Measurements from ENCODE around the gene DUOX1.

The DUOX1 gene

GRCh38 chr15:45144775-45145174, 15.0 kb downstream of the DUOX1 start:
- DNase-seq, result no peak

- DNase-seq, result no peak
These were observed 16.6 kb downstream of the DUOX1 start for GRCh38 chr15:45146405-45146804.

DNA sequence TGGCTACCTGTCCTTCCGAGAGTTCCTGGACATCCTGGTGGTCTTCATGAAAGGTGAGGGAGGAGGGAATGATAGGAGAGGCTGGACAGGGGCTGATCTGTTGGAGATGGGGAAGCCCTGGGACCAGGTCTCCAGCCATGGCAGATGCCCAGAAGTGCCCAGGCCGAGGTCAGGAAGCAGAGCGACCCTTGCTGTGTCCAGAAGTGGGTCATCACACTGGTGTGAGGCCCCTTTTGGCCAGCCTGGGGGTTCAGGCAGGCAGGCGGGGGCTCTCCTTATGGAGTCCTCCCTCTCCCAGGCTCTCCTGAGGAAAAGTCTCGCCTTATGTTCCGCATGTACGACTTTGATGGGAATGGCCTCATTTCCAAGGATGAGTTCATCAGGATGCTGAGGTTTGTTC, 17.8 kb downstream of the DUOX1 start:
- no peak for DNase-seq

- DNase-seq, result no peak
These were observed 18.6 kb downstream of the DUOX1 start for GRCh38 chr15:45148076-45149059.

- DNase-seq, result no peak
These were observed 19.3 kb downstream of the DUOX1 start for GRCh38 chr15:45149060-45149459.

DNA sequence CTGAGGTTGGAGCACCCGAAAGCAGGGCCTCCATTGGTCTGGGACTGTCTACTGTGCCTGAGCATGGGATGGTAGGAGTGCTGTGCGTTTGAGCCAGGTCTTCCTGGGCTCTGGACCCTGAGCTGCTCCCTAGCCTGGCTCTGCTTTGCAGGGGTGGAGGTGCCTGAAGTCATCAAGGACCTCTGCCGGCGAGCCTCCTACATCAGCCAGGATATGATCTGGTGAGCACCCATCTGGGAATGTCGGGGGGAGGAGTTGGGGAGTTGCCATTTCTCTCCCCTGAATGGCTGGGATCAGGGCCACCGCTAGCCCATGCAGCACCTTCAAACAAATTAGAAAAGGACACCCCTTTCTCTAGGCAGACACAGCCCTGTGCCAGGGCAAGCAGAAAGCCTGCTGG, 20.7 kb downstream of the DUOX1 start:
- no peak for DNase-seq

GRCh38 chr15:45150997-45151396, 21.2 kb downstream of the DUOX1 start:
- DNase-seq, result no peak

DNA sequence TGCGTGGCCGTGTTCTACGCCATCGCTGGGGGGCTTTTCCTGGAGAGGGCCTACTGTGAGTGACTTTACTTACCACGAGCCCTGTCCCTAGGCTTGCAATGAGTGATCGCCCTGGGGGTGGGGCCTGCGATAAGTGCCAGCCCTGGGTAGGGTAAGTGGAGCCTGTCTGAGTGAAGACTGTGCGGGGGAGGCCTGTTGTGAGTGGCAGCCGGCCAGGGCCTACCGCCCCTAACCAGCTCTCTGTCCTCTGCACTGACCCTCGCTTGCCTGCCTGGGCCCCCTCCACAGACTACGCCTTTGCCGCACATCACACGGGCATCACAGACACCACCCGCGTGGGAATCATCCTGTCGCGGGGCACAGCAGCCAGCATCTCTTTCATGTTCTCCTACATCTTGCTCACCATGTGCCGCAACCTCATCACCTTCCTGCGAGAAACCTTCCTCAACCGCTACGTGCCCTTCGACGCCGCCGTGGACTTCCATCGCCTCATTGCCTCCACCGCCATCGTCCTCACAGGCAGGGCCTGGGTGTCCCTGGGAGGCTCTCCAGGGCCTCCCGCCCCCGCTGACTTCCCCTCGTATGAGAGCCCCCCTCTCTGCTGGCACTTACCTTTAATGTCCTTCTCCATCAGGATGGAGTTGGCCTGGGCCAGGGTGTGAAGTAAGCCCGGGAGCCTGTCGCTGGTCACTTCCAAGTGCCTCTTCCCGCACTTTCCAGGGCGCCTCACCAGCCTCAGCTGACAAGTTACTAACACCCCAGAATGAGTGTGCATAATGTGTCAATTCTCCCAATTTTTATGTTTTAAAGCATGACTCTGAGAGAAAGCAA, 22.4 kb downstream of the DUOX1 start:
- DNase-seq, result no peak

DNA sequence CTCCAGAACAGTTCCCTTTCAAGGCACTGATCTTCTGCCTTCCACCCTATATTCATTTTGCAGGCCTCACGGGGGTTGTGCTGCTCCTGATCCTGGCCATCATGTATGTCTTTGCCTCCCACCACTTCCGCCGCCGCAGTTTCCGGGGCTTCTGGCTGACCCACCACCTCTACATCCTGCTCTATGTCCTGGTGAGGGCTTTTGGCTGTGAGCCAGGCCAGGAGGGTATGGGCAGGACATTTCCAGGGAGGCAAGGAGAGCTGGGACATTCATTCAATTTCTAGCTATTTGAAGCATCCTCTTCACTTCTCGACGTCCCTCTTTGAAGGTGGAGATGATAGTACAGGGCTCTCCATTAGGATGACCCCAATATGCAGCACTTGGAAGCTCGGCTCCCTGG, 25.9 kb downstream of the DUOX1 start:
- DNase-seq, result no peak

DNA sequence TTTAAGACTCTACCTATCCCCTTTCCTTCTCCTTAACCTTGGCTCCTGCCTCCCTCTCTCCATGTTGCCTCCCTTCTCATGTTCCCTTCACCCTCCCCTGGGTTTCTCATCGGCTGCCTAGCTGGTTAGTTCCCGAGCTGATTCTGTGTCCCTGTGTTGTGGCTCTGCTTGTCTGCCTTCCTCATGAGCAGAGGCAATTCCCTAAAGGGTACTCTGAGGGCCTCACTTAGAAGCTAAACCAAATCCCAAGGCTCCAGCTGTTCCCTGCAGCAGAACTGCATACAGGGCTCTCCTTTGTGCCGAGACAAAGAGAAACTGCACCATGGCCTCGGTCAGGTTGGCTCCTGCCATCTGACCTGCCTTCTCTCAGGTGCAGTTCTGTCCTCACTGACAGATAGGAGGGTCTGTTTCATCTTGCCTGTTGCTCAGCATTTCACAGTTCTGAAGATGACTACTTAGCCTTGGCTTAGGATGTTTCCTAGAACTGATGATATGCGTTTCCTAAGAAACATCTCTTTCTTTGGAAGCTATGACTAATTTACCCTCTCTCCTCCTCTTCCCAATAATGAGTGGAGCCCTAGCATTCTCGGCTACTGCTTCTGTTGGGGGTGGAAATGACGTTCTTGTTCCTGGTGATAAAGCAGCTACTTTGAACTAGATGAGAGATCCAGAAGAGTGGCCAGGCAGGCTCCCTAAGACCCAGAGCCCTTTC, 27.1 kb downstream of the DUOX1 start:
- DNase-seq, result peak; percentile 53

GRCh38 chr15:45157974-45158373, 28.2 kb downstream of the DUOX1 start:
- DNase-seq, result no peak

DNA sequence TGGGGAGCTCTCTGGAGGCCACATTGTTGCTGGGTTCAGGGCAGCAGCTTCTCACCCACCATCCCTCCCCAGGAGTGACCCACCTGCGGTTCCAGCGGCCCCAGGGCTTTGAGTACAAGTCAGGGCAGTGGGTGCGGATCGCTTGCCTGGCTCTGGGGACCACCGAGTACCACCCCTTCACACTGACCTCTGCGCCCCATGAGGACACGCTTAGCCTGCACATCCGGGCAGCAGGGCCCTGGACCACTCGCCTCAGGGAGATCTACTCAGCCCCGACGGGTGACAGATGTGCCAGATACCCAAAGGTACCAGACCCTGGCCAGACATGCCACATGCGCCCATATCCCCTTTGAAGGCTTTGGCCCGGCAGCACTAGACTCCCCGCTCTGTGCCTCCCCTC, 31.9 kb downstream of the DUOX1 start:
- DNase-seq, result no peak

DNA sequence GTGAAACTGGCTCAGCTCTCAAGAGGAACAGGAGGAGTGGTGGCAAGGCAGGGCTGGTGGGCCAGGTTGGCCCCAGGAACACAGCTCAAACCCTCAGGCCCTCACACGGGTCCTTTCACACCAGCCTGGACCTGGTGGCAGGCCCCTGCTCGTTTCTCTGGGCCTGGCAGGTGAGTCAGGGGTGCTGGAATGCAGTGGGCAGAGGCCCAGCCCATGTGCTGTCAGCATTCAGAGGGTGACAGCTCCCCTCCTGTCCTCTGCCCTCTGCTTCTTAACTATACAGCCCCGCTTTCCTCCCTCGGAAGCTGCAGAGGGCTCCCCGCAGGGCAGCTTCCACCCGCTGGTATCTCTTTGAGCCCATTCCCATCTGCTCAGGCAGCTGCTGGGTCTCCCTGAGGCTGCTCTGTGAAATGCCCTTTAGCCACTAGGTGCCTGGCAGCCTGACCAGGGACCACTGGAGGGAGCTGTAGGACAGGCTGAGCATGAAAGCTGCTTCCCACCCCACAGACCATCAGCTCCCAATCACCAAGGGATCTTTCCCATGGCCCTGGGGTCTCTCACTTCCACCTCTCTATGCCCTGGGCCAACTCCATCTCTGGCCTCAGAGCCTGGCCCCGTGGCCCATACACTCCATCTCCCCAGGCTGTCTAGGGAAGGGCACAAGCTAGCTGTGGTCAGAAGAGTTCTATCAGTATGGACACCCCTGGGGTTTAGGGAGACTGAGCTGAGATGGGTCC, 33.1 kb downstream of the DUOX1 start:
- peak; percentile 61 for DNase-seq

GRCh38 chr15:45163508-45163856, 33.7 kb downstream of the DUOX1 start:
- DNase-seq, result no peak

DNA sequence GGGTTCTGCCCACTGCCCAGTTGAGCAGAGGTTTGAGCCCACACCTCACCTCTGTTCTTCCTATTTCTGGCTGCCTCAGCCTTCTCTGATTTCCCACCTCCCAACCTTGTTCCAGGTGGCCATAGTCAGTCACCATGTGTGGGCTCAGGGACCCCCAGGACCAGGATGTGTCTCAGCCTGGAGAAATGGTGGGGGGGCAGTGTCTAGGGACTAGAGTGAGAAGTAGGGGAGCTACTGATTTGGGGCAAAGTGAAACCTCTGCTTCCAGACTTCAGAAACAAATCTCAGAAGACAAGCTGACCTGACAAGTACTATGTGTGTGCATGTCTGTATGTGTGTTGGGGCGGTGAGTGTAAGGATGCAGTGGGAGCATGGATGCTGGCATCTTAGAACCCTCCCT, 35.1 kb downstream of the DUOX1 start:
- DNase-seq, result no peak

DNA sequence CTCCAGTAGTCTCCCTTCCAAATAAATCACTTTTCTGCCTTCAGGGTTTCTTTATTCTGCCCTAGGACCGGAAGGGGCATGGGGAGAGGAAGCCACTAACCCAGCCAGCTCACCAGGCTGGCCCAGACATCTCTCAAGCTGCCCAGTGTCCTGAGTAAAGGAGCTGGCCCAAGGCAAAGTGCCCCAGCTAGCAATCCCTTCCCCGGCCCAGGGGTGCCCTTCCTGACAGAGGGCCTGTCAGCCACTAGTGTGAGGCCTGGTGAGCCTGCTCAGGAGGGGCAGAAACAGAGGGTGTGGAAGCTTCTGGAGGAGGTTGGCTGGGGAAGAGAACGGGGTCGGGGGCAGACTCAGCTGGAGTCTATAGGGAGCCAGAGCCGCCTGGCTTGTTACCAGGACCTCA, 35.7 kb downstream of the DUOX1 start:
- no peak for DNase-seq

- DNase-seq, result peak; percentile 83
These were observed 37.2 kb downstream of the DUOX1 start for GRCh38 chr15:45166834-45167630.

DNA sequence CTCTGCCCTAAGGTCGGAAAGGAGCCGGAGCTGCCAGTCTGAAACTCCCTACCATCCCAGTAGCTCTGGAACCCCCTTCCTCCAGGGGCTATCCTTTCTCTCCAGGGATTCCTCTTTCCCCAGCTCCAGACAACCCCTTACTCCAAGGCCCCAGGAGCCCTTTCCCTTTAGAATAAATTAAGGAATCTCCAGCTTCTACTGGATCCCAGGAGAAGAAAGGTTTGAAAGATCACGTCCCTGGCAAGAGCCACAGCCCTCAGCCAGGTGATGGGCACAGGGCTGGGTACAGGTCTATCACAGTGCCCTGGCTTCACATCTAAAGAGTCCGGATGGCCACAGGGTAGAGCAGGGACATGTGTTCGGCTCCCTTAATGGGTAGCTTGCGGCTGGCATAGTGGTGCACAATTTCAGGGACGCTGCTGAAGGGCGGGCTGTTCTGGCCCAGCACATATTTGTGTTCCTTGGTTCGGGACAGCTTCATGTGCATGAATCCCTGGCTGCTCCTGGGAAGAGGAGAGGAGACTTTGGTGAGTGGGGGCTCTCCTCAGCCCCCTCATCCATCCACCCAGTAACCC, 37.9 kb downstream of the DUOX1 start:
- DNase-seq, result no peak

DNA sequence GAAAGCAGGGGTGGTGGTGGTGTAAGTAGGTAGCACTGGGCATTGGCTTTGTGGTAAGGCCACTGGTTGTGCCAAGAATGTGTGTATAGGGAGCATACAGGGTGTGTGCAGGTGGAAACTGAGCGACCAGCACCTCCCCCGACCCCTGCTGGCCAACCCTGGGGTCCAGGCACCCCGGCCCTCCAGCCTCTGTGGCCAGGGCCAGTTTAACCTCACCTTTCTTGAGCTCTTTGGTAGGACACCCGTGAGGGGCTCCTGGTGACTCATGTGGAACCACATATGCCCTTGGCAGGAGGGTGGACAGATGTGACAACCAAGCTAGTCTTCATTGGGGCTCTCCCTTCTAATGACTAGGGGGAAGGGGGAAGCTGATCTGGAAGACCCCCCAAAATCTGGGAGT, 38.5 kb downstream of the DUOX1 start:
- DNase-seq, result no peak

DNA sequence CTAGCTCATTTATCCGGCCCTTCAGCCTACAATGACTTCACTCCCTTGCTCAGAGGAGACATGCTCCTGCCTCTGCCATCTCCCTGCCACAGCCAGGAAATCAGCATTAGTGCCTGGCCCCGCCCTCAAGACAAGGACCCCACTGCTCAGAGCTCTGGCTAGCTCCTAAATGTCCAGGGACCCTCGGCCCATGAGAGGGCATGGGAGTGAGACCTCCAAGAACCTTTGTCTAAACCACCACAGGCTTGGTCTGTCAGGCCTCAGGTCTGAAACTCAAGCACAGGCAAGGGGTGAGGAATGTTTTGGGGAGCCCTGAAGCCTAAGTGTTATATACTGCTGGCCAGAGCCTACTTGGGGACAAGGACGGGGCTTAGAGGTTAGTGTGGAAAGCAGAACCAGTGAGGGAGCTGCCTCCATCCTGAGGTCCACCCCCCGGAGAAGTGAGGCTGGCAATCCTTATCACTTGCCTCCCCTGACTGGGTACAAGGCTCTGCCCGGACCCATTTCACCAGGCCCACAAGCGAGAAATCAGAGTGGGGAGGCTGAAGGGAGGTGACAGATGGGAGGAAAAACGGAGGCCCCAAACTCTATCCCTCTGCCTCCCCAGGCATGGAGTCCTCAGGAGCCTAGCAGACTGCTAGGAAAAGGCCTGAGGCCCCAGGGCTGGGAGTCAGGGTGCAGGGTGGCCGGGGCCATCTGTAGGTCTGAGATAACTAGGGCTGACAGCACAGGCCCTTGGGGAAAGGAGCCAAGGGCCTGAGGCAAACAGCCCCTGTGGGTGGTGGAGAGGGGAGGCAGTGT, 39.2 kb downstream of the DUOX1 start:
- DNase-seq, result no peak

All from NCI-H1436 (cell line).